ENCODE results near the gene H1-8.

Gene H1-8

DNA sequence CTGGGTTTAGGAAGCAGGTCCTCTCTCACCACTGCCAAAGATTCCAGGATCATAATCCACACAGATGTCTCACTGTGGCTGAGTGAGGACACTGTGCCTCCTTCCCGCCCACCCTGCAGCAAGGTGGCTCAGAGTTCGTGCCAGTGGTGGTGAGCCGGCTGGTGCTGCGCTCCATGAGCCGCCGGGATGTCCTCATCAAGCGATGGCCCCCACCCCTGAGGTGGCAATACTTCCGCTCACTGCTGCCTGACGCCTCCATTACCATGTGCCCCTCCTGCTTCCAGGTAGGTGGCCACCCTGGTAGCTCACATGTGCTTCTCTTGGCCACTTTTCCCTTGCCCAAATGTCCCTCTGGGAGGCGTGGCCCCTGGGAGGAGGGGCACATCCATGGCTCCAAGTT, 23.5 kb upstream of the H1-8 start:
- H3K9me3 ChIP-seq (ENCODE audit: control insufficient read depth, insufficient read depth, low read depth, low read length) = no peaks in the 10 kb centered on the region
- H3K4me3 ChIP-seq (ENCODE audit: low read depth, low read length) = no peak overlapping the region
- no peak overlapping the region for H3K27ac ChIP-seq (ENCODE audit: extremely low read depth, low read depth, low read length)
- POLR2A ChIA-PET = no interaction called here
- TF ChIP-seq, protein P1, sequence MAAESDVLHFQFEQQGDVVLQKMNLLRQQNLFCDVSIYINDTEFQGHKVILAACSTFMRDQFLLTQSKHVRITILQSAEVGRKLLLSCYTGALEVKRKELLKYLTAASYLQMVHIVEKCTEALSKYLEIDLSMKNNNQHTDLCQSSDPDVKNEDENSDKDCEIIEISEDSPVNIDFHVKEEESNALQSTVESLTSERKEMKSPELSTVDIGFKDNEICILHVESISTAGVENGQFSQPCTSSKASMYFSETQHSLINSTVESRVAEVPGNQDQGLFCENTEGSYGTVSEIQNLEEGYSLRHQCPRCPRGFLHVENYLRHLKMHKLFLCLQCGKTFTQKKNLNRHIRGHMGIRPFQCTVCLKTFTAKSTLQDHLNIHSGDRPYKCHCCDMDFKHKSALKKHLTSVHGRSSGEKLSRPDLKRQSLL (tag by site-specific recombination; IDR thresholded peaks at IDR 0.05) = no peak
- no peak for TF ChIP-seq RBAK (tag by site-specific recombination; IDR thresholded peaks at IDR 0.05)
- no peak for TF ChIP-seq ZBTB48 (tag by site-specific recombination; IDR thresholded peaks at IDR 0.05)
- TF ChIP-seq GLIS2 (tag by site-specific recombination; IDR thresholded peaks at IDR 0.05) = no peak
- no peak for TF ChIP-seq ZNF670 (tag by site-specific recombination; IDR thresholded peaks at IDR 0.05; ENCODE audit: low read depth)
- TF ChIP-seq ZNF174 (tag by site-specific recombination; IDR thresholded peaks at IDR 0.05) = no peak
- no peak for TF ChIP-seq ZNF394 (tag by site-specific recombination; IDR thresholded peaks at IDR 0.05; ENCODE audit: borderline replicate concordance)
- no peak for TF ChIP-seq ZBTB1 (tag by site-specific recombination; IDR thresholded peaks at IDR 0.05)
- TF ChIP-seq, protein P2, sequence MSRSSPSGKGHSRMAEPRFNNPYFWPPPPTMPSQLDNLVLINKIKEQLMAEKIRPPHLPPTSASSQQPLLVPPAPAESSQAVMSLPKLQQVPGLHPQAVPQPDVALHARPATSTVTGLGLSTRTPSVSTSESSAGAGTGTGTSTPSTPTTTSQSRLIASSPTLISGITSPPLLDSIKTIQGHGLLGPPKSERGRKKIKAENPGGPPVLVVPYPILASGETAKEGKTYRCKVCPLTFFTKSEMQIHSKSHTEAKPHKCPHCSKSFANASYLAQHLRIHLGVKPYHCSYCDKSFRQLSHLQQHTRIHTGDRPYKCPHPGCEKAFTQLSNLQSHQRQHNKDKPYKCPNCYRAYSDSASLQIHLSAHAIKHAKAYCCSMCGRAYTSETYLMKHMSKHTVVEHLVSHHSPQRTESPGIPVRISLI (tag by site-specific recombination; IDR thresholded peaks at IDR 0.05) = no peak
- no peak for TF ChIP-seq GLIS1 (tag by site-specific recombination; IDR thresholded peaks at IDR 0.05)
- TF ChIP-seq, protein P3, sequence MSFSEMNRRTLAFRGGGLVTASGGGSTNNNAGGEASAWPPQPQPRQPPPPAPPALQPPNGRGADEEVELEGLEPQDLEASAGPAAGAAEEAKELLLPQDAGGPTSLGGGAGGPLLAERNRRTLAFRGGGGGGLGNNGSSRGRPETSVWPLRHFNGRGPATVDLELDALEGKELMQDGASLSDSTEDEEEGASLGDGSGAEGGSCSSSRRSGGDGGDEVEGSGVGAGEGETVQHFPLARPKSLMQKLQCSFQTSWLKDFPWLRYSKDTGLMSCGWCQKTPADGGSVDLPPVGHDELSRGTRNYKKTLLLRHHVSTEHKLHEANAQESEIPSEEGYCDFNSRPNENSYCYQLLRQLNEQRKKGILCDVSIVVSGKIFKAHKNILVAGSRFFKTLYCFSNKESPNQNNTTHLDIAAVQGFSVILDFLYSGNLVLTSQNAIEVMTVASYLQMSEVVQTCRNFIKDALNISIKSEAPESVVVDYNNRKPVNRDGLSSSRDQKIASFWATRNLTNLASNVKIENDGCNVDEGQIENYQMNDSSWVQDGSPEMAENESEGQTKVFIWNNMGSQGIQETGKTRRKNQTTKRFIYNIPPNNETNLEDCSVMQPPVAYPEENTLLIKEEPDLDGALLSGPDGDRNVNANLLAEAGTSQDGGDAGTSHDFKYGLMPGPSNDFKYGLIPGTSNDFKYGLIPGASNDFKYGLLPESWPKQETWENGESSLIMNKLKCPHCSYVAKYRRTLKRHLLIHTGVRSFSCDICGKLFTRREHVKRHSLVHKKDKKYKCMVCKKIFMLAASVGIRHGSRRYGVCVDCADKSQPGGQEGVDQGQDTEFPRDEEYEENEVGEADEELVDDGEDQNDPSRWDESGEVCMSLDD (tag by site-specific recombination; IDR thresholded peaks at IDR 0.05) = no peak
- TF ChIP-seq, protein P4, sequence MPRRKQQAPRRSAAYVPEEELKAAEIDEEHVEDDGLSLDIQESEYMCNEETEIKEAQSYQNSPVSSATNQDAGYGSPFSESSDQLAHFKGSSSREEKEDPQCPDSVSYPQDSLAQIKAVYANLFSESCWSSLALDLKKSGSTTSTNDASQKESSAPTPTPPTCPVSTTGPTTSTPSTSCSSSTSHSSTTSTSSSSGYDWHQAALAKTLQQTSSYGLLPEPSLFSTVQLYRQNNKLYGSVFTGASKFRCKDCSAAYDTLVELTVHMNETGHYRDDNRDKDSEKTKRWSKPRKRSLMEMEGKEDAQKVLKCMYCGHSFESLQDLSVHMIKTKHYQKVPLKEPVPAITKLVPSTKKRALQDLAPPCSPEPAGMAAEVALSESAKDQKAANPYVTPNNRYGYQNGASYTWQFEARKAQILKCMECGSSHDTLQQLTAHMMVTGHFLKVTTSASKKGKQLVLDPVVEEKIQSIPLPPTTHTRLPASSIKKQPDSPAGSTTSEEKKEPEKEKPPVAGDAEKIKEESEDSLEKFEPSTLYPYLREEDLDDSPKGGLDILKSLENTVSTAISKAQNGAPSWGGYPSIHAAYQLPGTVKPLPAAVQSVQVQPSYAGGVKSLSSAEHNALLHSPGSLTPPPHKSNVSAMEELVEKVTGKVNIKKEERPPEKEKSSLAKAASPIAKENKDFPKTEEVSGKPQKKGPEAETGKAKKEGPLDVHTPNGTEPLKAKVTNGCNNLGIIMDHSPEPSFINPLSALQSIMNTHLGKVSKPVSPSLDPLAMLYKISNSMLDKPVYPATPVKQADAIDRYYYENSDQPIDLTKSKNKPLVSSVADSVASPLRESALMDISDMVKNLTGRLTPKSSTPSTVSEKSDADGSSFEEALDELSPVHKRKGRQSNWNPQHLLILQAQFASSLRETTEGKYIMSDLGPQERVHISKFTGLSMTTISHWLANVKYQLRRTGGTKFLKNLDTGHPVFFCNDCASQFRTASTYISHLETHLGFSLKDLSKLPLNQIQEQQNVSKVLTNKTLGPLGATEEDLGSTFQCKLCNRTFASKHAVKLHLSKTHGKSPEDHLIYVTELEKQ (tag by site-specific recombination; IDR thresholded peaks at IDR 0.05; ENCODE audit: borderline replicate concordance) = no peak
- no peak for TF ChIP-seq ZNF701 (tag by site-specific recombination; IDR thresholded peaks at IDR 0.05)
- TF ChIP-seq ZNF354C (tag by site-specific recombination; IDR thresholded peaks at IDR 0.05; ENCODE audit: borderline replicate concordance, low read depth) = no peak
- TF ChIP-seq KLF1 (tag by site-specific recombination; IDR thresholded peaks at IDR 0.05) = no peak
- no peaks in the 10 kb centered on the region for H3K4me1 ChIP-seq (ENCODE audit: control insufficient read depth, insufficient read depth, low read length)
- H3K36me3 ChIP-seq (ENCODE audit: control insufficient read depth in 2 of 2, insufficient read depth in 1 of 2, low read length in 2 of 2) = peaks cover 0 to 8% of the 10 kb centered on the region in 2 experiments; a peak in 1 of 3 replicates
- CTCF ChIA-PET = no interaction called here

DNA sequence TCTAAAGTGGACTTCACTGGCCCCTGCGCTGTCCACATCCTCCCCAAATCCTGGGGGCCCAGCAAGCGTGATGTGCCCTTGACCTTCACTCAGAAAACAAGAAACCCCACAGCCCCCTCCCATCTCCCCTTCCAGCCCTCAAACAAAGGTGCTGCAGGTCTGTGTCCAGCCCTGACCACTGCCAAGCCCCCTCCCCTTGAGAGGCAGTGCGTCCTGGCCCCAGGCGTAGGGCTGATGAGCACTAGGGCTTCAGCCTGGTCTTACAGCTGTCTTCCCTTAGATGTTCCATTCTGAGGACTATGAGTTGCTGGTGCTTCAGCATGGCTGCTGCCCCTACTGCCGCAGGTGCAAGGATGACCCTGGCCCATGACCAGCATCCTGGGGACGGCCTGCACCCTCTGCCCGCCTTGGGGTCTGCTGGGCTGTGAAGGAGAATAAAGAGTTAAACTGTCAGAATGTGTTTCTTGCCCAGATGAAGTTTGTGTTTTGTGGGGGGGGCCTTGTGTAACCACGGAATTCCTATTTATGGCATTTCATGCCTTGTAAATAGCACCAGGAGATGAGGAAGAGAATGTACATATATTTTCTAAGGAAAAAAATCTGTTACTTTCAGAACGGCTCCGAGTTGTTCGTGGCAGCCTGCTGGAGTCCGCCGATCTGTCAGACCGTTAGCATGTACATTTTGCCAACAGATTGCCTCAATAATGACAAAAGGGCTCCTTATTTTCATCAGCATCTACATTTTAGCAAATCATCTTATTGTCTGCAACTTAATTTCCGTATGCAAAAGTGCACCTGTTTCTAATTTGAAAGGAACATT, 22.9 kb upstream of the H1-8 start:
- POLR2A ChIA-PET = no interaction called here
- H3K4me3 ChIP-seq (ENCODE audit: low read depth, low read length) = no peak overlapping the region
- H3K4me1 ChIP-seq (ENCODE audit: control insufficient read depth, insufficient read depth, low read length) = no peaks in the 10 kb centered on the region
- no peaks in the 10 kb centered on the region for H3K9me3 ChIP-seq (ENCODE audit: control insufficient read depth, insufficient read depth, low read depth, low read length)
- peaks cover 0 to 8% of the 10 kb centered on the region in 2 experiments; a peak in 1 of 3 replicates for H3K36me3 ChIP-seq (ENCODE audit: control insufficient read depth in 2 of 2, insufficient read depth in 1 of 2, low read length in 2 of 2)
- no peak overlapping the region for H3K27ac ChIP-seq (ENCODE audit: extremely low read depth, low read depth, low read length)
- CTCF ChIA-PET = no interaction called here
- TF ChIP-seq ZNF391 (tag by site-specific recombination; IDR thresholded peaks at IDR 0.05; ENCODE audit: borderline replicate concordance, low read depth) (no peak), ZSCAN16 (tag by site-specific recombination; IDR thresholded peaks at IDR 0.05) (no peak), ZNF501 (tag by site-specific recombination; IDR thresholded peaks at IDR 0.05) (no peak), SETDB1 (IDR thresholded peaks at IDR 0.05; ENCODE audit: insufficient read length, low read length) (no peak), ZNF157 (tag by site-specific recombination; IDR thresholded peaks at IDR 0.05) (no peak), SCRT2 (tag by site-specific recombination; IDR thresholded peaks at IDR 0.05) (no peak), BCL11A (tag by site-specific recombination; IDR thresholded peaks at IDR 0.05; ENCODE audit: low read depth) (no peak), WT1 (tag by site-specific recombination; IDR thresholded peaks at IDR 0.05) (no peak)
- TF ChIP-seq, protein P2 (tag by site-specific recombination; IDR thresholded peaks at IDR 0.05) = no peak
- TF ChIP-seq, protein P1 (tag by site-specific recombination; IDR thresholded peaks at IDR 0.05) = no peak
